ENCODE measurements around the gene RARRES2. TPM values are rescaled to one million over a fixed set of nuclear protein-coding genes. Genes with fewer than 3 reads are reported as not detected.
"Not testable (repeated sequence)": the region's sequence is repeated elsewhere in the genome, so short reads cannot be mapped to it uniquely, and the experiment has no call there.

The RARRES2 gene
- total RNA-seq, 1 experiment from 2014 or later, result 60.9 TPM

DNA sequence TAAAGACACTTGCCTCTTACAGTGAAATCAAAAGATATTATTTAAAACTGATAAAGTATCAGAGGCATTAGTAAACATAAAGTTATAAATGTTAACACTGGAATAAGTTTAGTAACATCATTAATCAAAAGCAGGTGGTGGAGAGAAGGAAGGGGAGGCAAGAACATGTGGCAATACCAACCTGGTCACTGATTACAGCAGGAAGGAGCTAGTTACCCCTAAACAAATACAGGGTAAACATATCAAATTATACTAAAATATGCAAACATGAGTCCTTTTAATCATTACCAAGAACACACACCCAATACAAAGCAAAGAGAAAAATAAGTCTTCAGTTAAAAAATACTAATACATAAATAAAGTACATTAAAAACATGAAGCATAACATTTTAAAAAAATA, 43.5 kb downstream of the RARRES2 start:
- not testable (repeated sequence) for H3K27ac Mint-ChIP-seq; DNase-seq; H3K18ac ChIP-seq (ENCODE audit: insufficient read length, low read depth, low read length); H3K4me1 ChIP-seq (ENCODE audit: insufficient read depth, low read length); H3T11ph ChIP-seq (ENCODE audit: low read length); H3K27me3 ChIP-seq (ENCODE audit: insufficient read depth, low read length); H2BK20ac ChIP-seq (ENCODE audit: low read depth, low read length, poor library complexity, severe bottlenecking); H3K9ac ChIP-seq (ENCODE audit: extremely low read depth, insufficient read length, low read length); H2BK15ac ChIP-seq (ENCODE audit: low read depth, low read length); H2BK5ac ChIP-seq (ENCODE audit: insufficient read length, low read length); H4K8ac ChIP-seq (replicated peaks; ENCODE audit: insufficient read length, low read depth, low read length); H2AFZ ChIP-seq (ENCODE audit: low read length); H4K20me1 ChIP-seq (ENCODE audit: control insufficient read depth, insufficient read depth, insufficient read length); H3K14ac ChIP-seq (ENCODE audit: insufficient read depth, low read length); H3K23me2 ChIP-seq (ENCODE audit: insufficient read length, low read depth, low read length, poor library complexity, severe bottlenecking); H3K79me2 ChIP-seq (ENCODE audit: insufficient read depth, low read length); H3K9me3 ChIP-seq (ENCODE audit: control insufficient read depth, low read depth, low read length); H2AK5ac ChIP-seq (ENCODE audit: insufficient read length, low read length); H2BK12ac ChIP-seq (ENCODE audit: insufficient read length, low read depth, low read length); H4K91ac ChIP-seq (ENCODE audit: insufficient read length, low read depth, low read length); H3K4me2 ChIP-seq (ENCODE audit: insufficient read depth, insufficient read length, low read length); H3K79me1 ChIP-seq (ENCODE audit: insufficient read depth, low read depth, low read length, poor library complexity, severe bottlenecking); H3K23ac ChIP-seq (ENCODE audit: insufficient read length, low read depth, low read length); H2BK120ac ChIP-seq (ENCODE audit: low read depth, low read length, poor library complexity, severe bottlenecking); H3K4ac ChIP-seq (ENCODE audit: low read depth, low read length); H3K4me1 Mint-ChIP-seq; H3K27ac ChIP-seq (ENCODE audit: insufficient read length, low read depth, low read length); H3K56ac ChIP-seq (ENCODE audit: insufficient read length, low read depth, low read length); H3K36me3 Mint-ChIP-seq (ENCODE audit: insufficient read depth in 1 of 3, low read depth in 3 of 3); H3K4me3 Mint-ChIP-seq; H4K5ac ChIP-seq (ENCODE audit: insufficient read length, low read depth, low read length); H3K9me3 Mint-ChIP-seq
- peaks cover 21% of the 10 kb centered on the region for H3K27me3 Mint-ChIP-seq (ENCODE audit: low read depth)

- not testable (repeated sequence) for H3K36me3 Mint-ChIP-seq (ENCODE audit: insufficient read depth in 1 of 3, low read depth in 3 of 3); H2BK5ac ChIP-seq (ENCODE audit: insufficient read length, low read length); H2BK12ac ChIP-seq (ENCODE audit: insufficient read length, low read depth, low read length); H4K20me1 ChIP-seq (ENCODE audit: control insufficient read depth, insufficient read depth, insufficient read length); H3K27ac ChIP-seq (ENCODE audit: insufficient read length, low read depth, low read length); H2BK15ac ChIP-seq (ENCODE audit: low read depth, low read length); H3K79me1 ChIP-seq (ENCODE audit: insufficient read depth, low read depth, low read length, poor library complexity, severe bottlenecking); H4K8ac ChIP-seq (replicated peaks; ENCODE audit: insufficient read length, low read depth, low read length); H3K4me1 ChIP-seq (ENCODE audit: insufficient read depth, low read length); H2AFZ ChIP-seq (ENCODE audit: low read length); H3T11ph ChIP-seq (ENCODE audit: low read length); H3K4ac ChIP-seq (ENCODE audit: low read depth, low read length); H3K56ac ChIP-seq (ENCODE audit: insufficient read length, low read depth, low read length); H3K27me3 ChIP-seq (ENCODE audit: insufficient read depth, low read length); H3K23me2 ChIP-seq (ENCODE audit: insufficient read length, low read depth, low read length, poor library complexity, severe bottlenecking); H3K9ac ChIP-seq (ENCODE audit: extremely low read depth, insufficient read length, low read length); H3K23ac ChIP-seq (ENCODE audit: insufficient read length, low read depth, low read length); DNase-seq; H3K18ac ChIP-seq (ENCODE audit: insufficient read length, low read depth, low read length); H3K4me3 Mint-ChIP-seq; H4K5ac ChIP-seq (ENCODE audit: insufficient read length, low read depth, low read length); H4K91ac ChIP-seq (ENCODE audit: insufficient read length, low read depth, low read length); H2AK5ac ChIP-seq (ENCODE audit: insufficient read length, low read length); H2BK20ac ChIP-seq (ENCODE audit: low read depth, low read length, poor library complexity, severe bottlenecking); H3K27ac Mint-ChIP-seq; H3K9me3 ChIP-seq (ENCODE audit: control insufficient read depth, low read depth, low read length); H3K79me2 ChIP-seq (ENCODE audit: insufficient read depth, low read length); H3K4me1 Mint-ChIP-seq; H3K4me2 ChIP-seq (ENCODE audit: insufficient read depth, insufficient read length, low read length); H3K9me3 Mint-ChIP-seq; H3K14ac ChIP-seq (ENCODE audit: insufficient read depth, low read length); H2BK120ac ChIP-seq (ENCODE audit: low read depth, low read length, poor library complexity, severe bottlenecking)
- WGBS (ENCODE audit: extremely low coverage, insufficient read length, low lambda C conversion rate), result no CpG with 5 or more reads among the region's 10 CpGs
- H3K27me3 Mint-ChIP-seq (ENCODE audit: low read depth), result peaks cover 15% of the 10 kb centered on the region
These were observed 44.6 kb downstream of the RARRES2 start for GRCh38 chr7:150296802-150297201.

DNA sequence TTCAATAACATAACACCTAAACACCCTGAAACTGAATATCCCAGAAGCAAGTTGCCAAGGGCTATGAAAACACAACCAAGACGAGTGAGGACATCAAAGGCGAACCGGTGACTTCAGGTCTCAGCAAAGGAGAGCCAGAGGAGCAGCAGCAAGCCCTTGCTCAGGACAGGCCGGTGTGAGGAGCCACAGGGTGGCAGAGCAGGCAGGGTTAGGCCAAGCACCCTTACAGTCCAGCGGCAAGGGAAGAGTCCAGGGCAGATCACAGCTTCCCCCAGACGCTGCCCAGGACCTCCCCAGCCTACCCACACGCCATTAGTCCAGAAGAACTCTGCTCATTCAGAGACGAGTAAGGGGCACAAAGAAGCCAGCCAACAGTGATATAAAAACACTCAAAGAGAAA, 45.8 kb downstream of the RARRES2 start:
- not testable (repeated sequence) for H3K27ac ChIP-seq (ENCODE audit: insufficient read length, low read depth, low read length); H3K27me3 ChIP-seq (ENCODE audit: insufficient read depth, low read length); H3K23ac ChIP-seq (ENCODE audit: insufficient read length, low read depth, low read length); H3K9ac ChIP-seq (ENCODE audit: extremely low read depth, insufficient read length, low read length); H4K20me1 ChIP-seq (ENCODE audit: control insufficient read depth, insufficient read depth, insufficient read length); H3K4me1 ChIP-seq (ENCODE audit: insufficient read depth, low read length); DNase-seq; H3K9me3 ChIP-seq (ENCODE audit: control insufficient read depth, low read depth, low read length); H2BK20ac ChIP-seq (ENCODE audit: low read depth, low read length, poor library complexity, severe bottlenecking); H3T11ph ChIP-seq (ENCODE audit: low read length); H3K56ac ChIP-seq (ENCODE audit: insufficient read length, low read depth, low read length); H2BK15ac ChIP-seq (ENCODE audit: low read depth, low read length); H3K9me3 Mint-ChIP-seq; H4K8ac ChIP-seq (replicated peaks; ENCODE audit: insufficient read length, low read depth, low read length); H2BK12ac ChIP-seq (ENCODE audit: insufficient read length, low read depth, low read length); H3K4me3 Mint-ChIP-seq; H2AK5ac ChIP-seq (ENCODE audit: insufficient read length, low read length); H4K91ac ChIP-seq (ENCODE audit: insufficient read length, low read depth, low read length); H3K4me1 Mint-ChIP-seq; H3K27me3 Mint-ChIP-seq (ENCODE audit: low read depth); H3K79me1 ChIP-seq (ENCODE audit: insufficient read depth, low read depth, low read length, poor library complexity, severe bottlenecking); H3K36me3 Mint-ChIP-seq (ENCODE audit: insufficient read depth in 1 of 3, low read depth in 3 of 3); H3K18ac ChIP-seq (ENCODE audit: insufficient read length, low read depth, low read length); H3K79me2 ChIP-seq (ENCODE audit: insufficient read depth, low read length); H3K4ac ChIP-seq (ENCODE audit: low read depth, low read length); H3K14ac ChIP-seq (ENCODE audit: insufficient read depth, low read length); H3K23me2 ChIP-seq (ENCODE audit: insufficient read length, low read depth, low read length, poor library complexity, severe bottlenecking); H2BK120ac ChIP-seq (ENCODE audit: low read depth, low read length, poor library complexity, severe bottlenecking); H2BK5ac ChIP-seq (ENCODE audit: insufficient read length, low read length); H4K5ac ChIP-seq (ENCODE audit: insufficient read length, low read depth, low read length); H3K27ac Mint-ChIP-seq; H3K4me2 ChIP-seq (ENCODE audit: insufficient read depth, insufficient read length, low read length); H2AFZ ChIP-seq (ENCODE audit: low read length)
- no CpG with 5 or more reads among the region's 8 CpGs for WGBS (ENCODE audit: extremely low coverage, insufficient read length, low lambda C conversion rate)
